Calu3 (cell line): ENCODE measurements around the gene PDGFD. TPM values are rescaled to one million over a fixed set of nuclear protein-coding genes. Genes with fewer than 3 reads are reported as not detected.

Experiments used
- BruUV-seq: library from RNA; stranded (reverse); fragments of 400-500 nt; replicated peaks from 2 replicates; lab custom pipeline; 2021; lab: Mats Ljungman, UMichigan
- CTCF ChIA-PET: fragments of 300-600 bp; sonication (Branson Sonifier 250); formaldehyde crosslinking; loops from one replicate; lab custom pipeline; 2022; ENCODE audit warnings: antibody characterized with exemption; lab: Charles Lee
- DNase-seq: peaks from one replicate; pipeline ENCODE4 v3.0.0; 2022
- H3K27ac Mint-ChIP-seq: one replicate; pipeline ENCODE4 v1.8.0; 2022; ENCODE audit warnings: mixed read lengths; ENCODE audit not compliant: unreplicated experiment
- H3K27me3 Mint-ChIP-seq: one replicate; pipeline ENCODE4 v1.8.0; 2022; ENCODE audit warnings: mixed read lengths; ENCODE audit not compliant: unreplicated experiment
- H3K36me3 Mint-ChIP-seq: one replicate; pipeline ENCODE4 v1.8.0; 2022; ENCODE audit warnings: mild to moderate bottlenecking, moderate library complexity, mixed read lengths; ENCODE audit not compliant: insufficient read depth, unreplicated experiment
- H3K4me1 Mint-ChIP-seq: one replicate; pipeline ENCODE4 v1.8.0; 2022; ENCODE audit warnings: mild to moderate bottlenecking, low read depth, mixed read lengths; ENCODE audit not compliant: unreplicated experiment
- H3K4me3 Mint-ChIP-seq: one replicate; pipeline ENCODE4 v1.8.0; 2022; ENCODE audit warnings: mild to moderate bottlenecking, low read depth, moderate library complexity, mixed read lengths; ENCODE audit not compliant: unreplicated experiment
- H3K9me3 Mint-ChIP-seq: one replicate; pipeline ENCODE4 v1.8.0; 2022; ENCODE audit warnings: low read depth, mixed read lengths; ENCODE audit not compliant: unreplicated experiment
- CTCF ChIP-seq: fragments of 200-600 bp; IDR thresholded peaks from one replicate; pipeline ENCODE4 v1.8.0; 2022; ENCODE audit warnings: antibody characterized with exemption; ENCODE audit not compliant: unreplicated experiment
- intact Hi-C: fragments of 100-400 bp; cut with micrococcal nuclease; formaldehyde crosslinking; loops from one replicate; pipeline ENCODE4 v1.10.0; 2022; ENCODE audit not compliant: unreplicated experiment
- total RNA-seq: library from RNA; stranded (reverse); gene quantifications from 2 replicates; pipeline ENCODE4 v1.2.3, GENCODE V29; 2022

The PDGFD gene
- total RNA-seq, 1 experiment from 2014 or later: 5.1 TPM

GRCh38 chr11:103949781-103950180 is 214.2 kb downstream of the PDGFD start:
- no TSS peak for BruUV-seq
- DNase-seq: no peak
- H3K36me3 Mint-ChIP-seq: no peaks in the 10 kb centered on the region
- H3K27me3 Mint-ChIP-seq: no peaks in the 10 kb centered on the region
- intact Hi-C loops: no loop called here
- no peaks in the 10 kb centered on the region for H3K9me3 Mint-ChIP-seq
- H3K4me1 Mint-ChIP-seq: no peaks in the 10 kb centered on the region
- H3K4me3 Mint-ChIP-seq: no peak overlapping the region
- CTCF ChIA-PET: no interaction called here
- no peak overlapping the region for H3K27ac Mint-ChIP-seq
- TF ChIP-seq CTCF: no peak

- no peak for DNase-seq
- H3K9me3 Mint-ChIP-seq: no peaks in the 10 kb centered on the region
- no peak overlapping the region for H3K4me3 Mint-ChIP-seq
- H3K27ac Mint-ChIP-seq: no peak overlapping the region
- TF ChIP-seq CTCF: no peak
- no peaks in the 10 kb centered on the region for H3K27me3 Mint-ChIP-seq
- H3K4me1 Mint-ChIP-seq: no peaks in the 10 kb centered on the region
- no peaks in the 10 kb centered on the region for H3K36me3 Mint-ChIP-seq
- intact Hi-C loops: no loop called here
- CTCF ChIA-PET: interaction anchor here (0.7 kb wide), 1 partner anchor 1364 kb away, joined by 6 read pairs; no protein-coding TSS in a partner anchor
- no TSS peak for BruUV-seq
Observed at GRCh38 chr11:103948187-103948763, 215.7 kb downstream of the PDGFD start.

- CTCF ChIA-PET: no interaction called here
- no peaks in the 10 kb centered on the region for H3K27me3 Mint-ChIP-seq
- intact Hi-C loops: no loop called here
- no peak for DNase-seq
- H3K9me3 Mint-ChIP-seq: no peaks in the 10 kb centered on the region
- TF ChIP-seq CTCF: no peak
- H3K4me3 Mint-ChIP-seq: no peak overlapping the region
- H3K36me3 Mint-ChIP-seq: no peaks in the 10 kb centered on the region
- BruUV-seq: no TSS peak
- H3K4me1 Mint-ChIP-seq: no peaks in the 10 kb centered on the region
- H3K27ac Mint-ChIP-seq: no peak overlapping the region
Observed at GRCh38 chr11:103947546-103947919, 216.4 kb downstream of the PDGFD start.

- Mint-ChIP-seq H3K9me3 (no peaks in the 10 kb centered on the region), H3K4me1 (no peaks in the 10 kb centered on the region), H3K36me3 (no peaks in the 10 kb centered on the region), H3K4me3 (no peak overlapping the region), H3K27ac (no peak overlapping the region), H3K27me3 (no peaks in the 10 kb centered on the region)
- intact Hi-C loops: no loop called here
- DNase-seq: no peak
- no TSS peak for BruUV-seq
- CTCF ChIA-PET: no interaction called here
- TF ChIP-seq CTCF: no peak
Observed at GRCh38 chr11:103946793-103947545, 217.0 kb downstream of the PDGFD start.
